Peyer's patch (tissue), 4 donors: ENCODE data around the gene COL6A2.

Experiments
- POLR2A ChIP-seq, 2 donors: fragments of 450-650 bp; IDR thresholded peaks; one replicate each; pipeline ENCODE4 v1.5.1; 2017; ENCODE audit warnings: antibody characterized with exemption in 2 of 2, mild to moderate bottlenecking in 2 of 2, moderate library complexity in 2 of 2
- TF ChIP-seq, protein P1 (sequence below), 6 experiments: fragments of 450-650 bp in 4 of 6; fragments of 200-600 bp in 2 of 6; sonication (generic) in 1 of 6; IDR thresholded peaks; one replicate each; pipeline ENCODE4 v1.5.1; 2017 to 2019; ENCODE audit warnings: antibody characterized with exemption in 6 of 6, mild to moderate bottlenecking in 3 of 6, moderate library complexity in 1 of 6

DNA sequence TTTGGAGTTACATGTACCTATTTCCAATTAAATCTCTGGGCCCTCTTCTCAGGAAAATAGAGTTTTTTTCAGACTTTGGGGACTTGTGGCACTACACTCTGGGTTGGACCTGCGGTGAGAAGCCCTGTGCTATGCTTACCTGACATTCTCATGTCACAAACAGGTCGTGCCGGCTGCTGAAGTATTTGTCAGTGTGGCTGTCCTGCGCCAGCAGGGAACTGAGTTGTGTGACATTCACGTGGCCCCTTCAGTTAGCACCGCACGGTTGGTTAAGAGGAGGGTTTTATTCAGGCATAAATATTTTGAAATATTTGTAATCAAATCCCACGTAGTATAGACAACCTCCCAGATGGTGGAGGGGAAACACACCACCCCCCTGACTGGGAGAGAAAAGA, 6.3 kb upstream of the COL6A2 start:
- TF ChIP-seq, protein P1, sequence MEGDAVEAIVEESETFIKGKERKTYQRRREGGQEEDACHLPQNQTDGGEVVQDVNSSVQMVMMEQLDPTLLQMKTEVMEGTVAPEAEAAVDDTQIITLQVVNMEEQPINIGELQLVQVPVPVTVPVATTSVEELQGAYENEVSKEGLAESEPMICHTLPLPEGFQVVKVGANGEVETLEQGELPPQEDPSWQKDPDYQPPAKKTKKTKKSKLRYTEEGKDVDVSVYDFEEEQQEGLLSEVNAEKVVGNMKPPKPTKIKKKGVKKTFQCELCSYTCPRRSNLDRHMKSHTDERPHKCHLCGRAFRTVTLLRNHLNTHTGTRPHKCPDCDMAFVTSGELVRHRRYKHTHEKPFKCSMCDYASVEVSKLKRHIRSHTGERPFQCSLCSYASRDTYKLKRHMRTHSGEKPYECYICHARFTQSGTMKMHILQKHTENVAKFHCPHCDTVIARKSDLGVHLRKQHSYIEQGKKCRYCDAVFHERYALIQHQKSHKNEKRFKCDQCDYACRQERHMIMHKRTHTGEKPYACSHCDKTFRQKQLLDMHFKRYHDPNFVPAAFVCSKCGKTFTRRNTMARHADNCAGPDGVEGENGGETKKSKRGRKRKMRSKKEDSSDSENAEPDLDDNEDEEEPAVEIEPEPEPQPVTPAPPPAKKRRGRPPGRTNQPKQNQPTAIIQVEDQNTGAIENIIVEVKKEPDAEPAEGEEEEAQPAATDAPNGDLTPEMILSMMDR (IDR thresholded peaks at IDR 0.05): no peak
- no peak for TF ChIP-seq POLR2A (IDR thresholded peaks at IDR 0.05)
